MM.1S (cell line): ENCODE results near the gene NLK.

Source experiments
- EZH2phosphoT487 ChIP-seq: fragments of 300-600 bp; sonication (generic); IDR thresholded peaks from 2 replicates; pipeline ENCODE4 v1.6.1; 2018; ENCODE audit warnings: antibody characterized with exemption, low read length
- TF ChIP-seq, protein P1 (sequence below): fragments of 300-600 bp; sonication (generic); IDR thresholded peaks from 2 replicates; pipeline ENCODE4 v1.5.1; 2016; ENCODE audit warnings: antibody characterized with exemption, low read length, mixed read lengths

- TF ChIP-seq, protein P1, sequence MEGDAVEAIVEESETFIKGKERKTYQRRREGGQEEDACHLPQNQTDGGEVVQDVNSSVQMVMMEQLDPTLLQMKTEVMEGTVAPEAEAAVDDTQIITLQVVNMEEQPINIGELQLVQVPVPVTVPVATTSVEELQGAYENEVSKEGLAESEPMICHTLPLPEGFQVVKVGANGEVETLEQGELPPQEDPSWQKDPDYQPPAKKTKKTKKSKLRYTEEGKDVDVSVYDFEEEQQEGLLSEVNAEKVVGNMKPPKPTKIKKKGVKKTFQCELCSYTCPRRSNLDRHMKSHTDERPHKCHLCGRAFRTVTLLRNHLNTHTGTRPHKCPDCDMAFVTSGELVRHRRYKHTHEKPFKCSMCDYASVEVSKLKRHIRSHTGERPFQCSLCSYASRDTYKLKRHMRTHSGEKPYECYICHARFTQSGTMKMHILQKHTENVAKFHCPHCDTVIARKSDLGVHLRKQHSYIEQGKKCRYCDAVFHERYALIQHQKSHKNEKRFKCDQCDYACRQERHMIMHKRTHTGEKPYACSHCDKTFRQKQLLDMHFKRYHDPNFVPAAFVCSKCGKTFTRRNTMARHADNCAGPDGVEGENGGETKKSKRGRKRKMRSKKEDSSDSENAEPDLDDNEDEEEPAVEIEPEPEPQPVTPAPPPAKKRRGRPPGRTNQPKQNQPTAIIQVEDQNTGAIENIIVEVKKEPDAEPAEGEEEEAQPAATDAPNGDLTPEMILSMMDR, result no peak
- TF ChIP-seq EZH2phosphoT487, result no peak
Measured at GRCh38 chr17:28081467-28081866, 39.0 kb downstream of the NLK start.
